Upper lobe of right lung (tissue), 1 donor: ENCODE results near the gene PRKG1. TPM values are rescaled to one million over a fixed set of nuclear protein-coding genes. Genes with fewer than 3 reads are reported as not detected.

ENCODE experiments used
- ATAC-seq: fragments of 200-7000 bp; cut with Tn5 transposase; one replicate; pipeline ENCODE4 v1.9.1; 2020; ENCODE audit warnings: mild to moderate bottlenecking, moderate library complexity
- DNase-seq: peaks from one replicate; pipeline ENCODE4 v3.0.0-alpha.2; 2020
- H3K27ac ChIP-seq: fragments of 200-600 bp; one replicate; pipeline ENCODE4 v1.8.0; 2022
- H3K27me3 ChIP-seq: fragments of 200-600 bp; one replicate; pipeline ENCODE4 v1.8.0; 2022; ENCODE audit warnings: mild to moderate bottlenecking
- H3K36me3 ChIP-seq: fragments of 200-600 bp; one replicate; pipeline ENCODE4 v1.8.0; 2022
- H3K4me1 ChIP-seq: fragments of 200-600 bp; one replicate; pipeline ENCODE4 v1.8.0; 2022
- H3K4me3 ChIP-seq: fragments of 200-600 bp; one replicate; pipeline ENCODE4 v1.8.0; 2022; ENCODE audit warnings: mild to moderate bottlenecking
- H3K9me3 ChIP-seq: fragments of 200-600 bp; one replicate; pipeline ENCODE4 v1.8.0; 2022
- CTCF ChIP-seq: fragments of 200-600 bp; IDR thresholded peaks from one replicate; pipeline ENCODE4 v1.8.0; 2022; ENCODE audit warnings: antibody characterized with exemption
- intact Hi-C: fragments of 100-400 bp; cut with DNase I; formaldehyde crosslinking; loops from one replicate; pipeline ENCODE4 v1.11.0; 2022
- total RNA-seq: library from RNA; stranded (reverse); fragmentation: NEBNext Ultra II Directional; extraction: Animal tissue kit (Norgen Biotek cat#: 25700); gene quantifications from one replicate; pipeline ENCODE4 v1.2.1, GENCODE V29; 2021
- donor health status: DM: no; HTN: yes; CAD: no; lungs with severe emphysema.

The PRKG1 gene
- total RNA-seq, 1 donor from 2014 or later: 30.0 TPM

GRCh38 chr10:52059089-52059488, 984.8 kb downstream of the PRKG1 start:
- Histone ChIP-seq H3K27ac (no peak overlapping the region), H3K4me3 (no peak overlapping the region), H3K9me3 (no peaks in the 10 kb centered on the region), H3K36me3 (no peaks in the 10 kb centered on the region), H3K27me3 (no peaks in the 10 kb centered on the region), H3K4me1 (no peaks in the 10 kb centered on the region)
- ATAC-seq (no peak), DNase-seq (no peak)
- no peak for TF ChIP-seq CTCF
- intact Hi-C loops: no loop called here

DNA sequence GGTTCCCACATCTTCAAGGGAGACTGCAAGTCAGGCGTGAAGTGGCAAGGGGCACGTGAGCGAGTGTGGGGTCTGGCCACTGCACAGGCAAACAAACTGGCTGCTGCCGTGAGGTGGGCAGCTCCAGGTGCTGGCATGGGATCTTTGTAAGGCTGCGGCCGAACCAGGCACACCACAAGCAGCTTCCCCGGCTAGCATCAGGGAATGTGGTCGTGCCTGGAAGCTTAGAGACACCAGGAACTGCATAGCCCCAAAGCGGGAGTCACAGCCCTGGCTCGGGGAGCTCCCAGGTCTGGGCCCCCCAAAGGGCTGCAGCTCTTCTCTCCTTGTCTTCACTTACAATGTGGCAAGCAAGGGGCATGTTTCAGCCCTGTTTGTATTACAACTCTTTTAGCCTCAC, 988.9 kb downstream of the PRKG1 start:
- no peaks in the 10 kb centered on the region for H3K4me1 ChIP-seq
- TF ChIP-seq CTCF: no peak
- H3K27ac ChIP-seq: no peak overlapping the region
- H3K27me3 ChIP-seq: no peaks in the 10 kb centered on the region
- H3K36me3 ChIP-seq: no peaks in the 10 kb centered on the region
- ATAC-seq: no peak
- H3K9me3 ChIP-seq: no peaks in the 10 kb centered on the region
- intact Hi-C loops: no loop called here
- H3K4me3 ChIP-seq: no peak overlapping the region
- DNase-seq: no peak

DNA sequence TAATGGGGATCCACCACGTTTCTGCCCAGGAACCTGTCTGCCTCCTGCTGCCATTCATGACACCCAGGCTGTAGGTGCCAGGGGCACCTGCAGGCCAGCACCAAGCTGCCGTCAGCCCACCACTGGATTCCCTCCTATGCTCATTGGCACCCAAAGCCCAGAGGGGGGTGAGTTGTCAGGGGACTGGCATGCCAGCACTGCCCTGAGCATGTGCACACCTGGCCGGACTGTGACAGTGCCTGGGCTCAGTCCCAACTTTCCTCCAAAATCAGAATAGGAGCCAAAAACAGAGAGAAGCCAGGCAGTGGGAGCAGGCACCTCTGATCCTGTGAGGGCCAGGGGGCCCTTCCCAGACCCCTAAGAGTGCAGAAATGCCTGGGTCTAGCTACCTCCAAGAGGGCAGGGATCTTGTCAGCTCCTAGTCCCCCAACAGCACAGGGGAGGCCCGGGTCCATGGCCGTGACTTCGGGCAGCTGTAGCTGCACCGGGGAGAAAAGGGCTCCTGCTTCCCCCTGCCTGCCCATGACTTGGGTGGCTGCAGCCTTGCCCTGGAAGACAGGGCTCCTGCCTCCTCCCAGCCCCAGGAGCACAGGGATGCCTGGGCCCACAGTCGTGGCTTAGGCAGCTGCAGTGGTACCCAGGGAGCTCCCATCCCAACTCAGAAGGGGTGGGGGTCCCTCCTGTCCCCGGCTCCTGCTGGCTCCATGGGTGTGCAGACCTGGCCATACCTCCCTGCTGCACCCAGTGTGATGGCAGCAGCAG, 990.0 kb downstream of the PRKG1 start:
- TF ChIP-seq CTCF: no peak
- intact Hi-C loops: no loop called here
- Histone ChIP-seq H3K27me3 (no peaks in the 10 kb centered on the region), H3K4me3 (no peak overlapping the region), H3K27ac (no peak overlapping the region), H3K4me1 (no peaks in the 10 kb centered on the region), H3K36me3 (no peaks in the 10 kb centered on the region), H3K9me3 (no peaks in the 10 kb centered on the region)
- DNase-seq (peak; percentile 57), ATAC-seq (peak; percentile 31)

DNA sequence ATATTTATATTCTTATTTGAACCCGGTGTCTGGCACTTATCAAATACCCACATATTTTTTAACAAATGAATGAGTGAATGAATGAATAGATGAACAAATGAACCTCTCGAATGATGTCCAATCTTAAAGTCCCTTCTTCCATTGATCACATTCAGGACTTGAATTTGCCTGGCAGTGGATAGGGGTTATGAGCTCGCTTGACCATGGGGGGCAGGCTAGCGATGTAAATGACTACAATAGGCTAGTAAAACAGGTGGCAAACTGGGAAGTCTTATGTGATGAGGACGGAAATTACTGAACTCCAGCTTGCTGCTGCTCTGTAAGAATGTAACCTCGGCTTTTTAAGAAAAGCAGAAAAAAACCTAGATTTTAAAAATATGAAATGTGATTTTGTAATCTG, 992.1 kb downstream of the PRKG1 start:
- no peak for TF ChIP-seq CTCF
- no peak for DNase-seq
- no peak for ATAC-seq

DNA sequence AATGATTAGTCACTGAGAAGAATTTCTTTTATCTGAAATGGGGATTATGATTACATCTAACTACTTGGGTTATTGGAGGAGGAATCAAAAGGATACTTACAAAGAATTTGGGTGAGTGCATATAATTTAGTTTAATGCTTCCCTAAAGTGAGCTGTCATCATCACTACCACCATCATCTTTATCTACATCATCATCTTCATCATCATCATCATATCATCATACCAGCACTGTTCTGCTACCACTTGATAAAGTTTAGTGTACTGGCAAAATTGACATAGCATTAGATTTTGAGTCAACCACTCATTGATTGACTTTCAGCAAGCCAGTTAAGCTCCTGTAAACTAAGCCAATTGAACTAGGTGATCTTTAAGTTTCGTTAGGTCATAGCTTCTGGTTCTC, 994.2 kb downstream of the PRKG1 start:
- Histone ChIP-seq H3K36me3 (no peaks in the 10 kb centered on the region), H3K4me3 (no peak overlapping the region), H3K4me1 (no peaks in the 10 kb centered on the region), H3K27me3 (no peaks in the 10 kb centered on the region), H3K27ac (no peak overlapping the region), H3K9me3 (no peaks in the 10 kb centered on the region)
- DNase-seq (no peak), ATAC-seq (no peak)
- TF ChIP-seq CTCF: no peak
- intact Hi-C loops: no loop called here

More for the DNA sequence above, 992.1 kb downstream of the PRKG1 start:
- Histone ChIP-seq H3K4me1 (no peaks in the 10 kb centered on the region), H3K27ac (no peak overlapping the region), H3K36me3 (no peaks in the 10 kb centered on the region), H3K27me3 (no peaks in the 10 kb centered on the region), H3K4me3 (no peak overlapping the region), H3K9me3 (no peaks in the 10 kb centered on the region)
- intact Hi-C loops: no loop called here

GRCh38 chr10:52071814-52072213, 997.5 kb downstream of the PRKG1 start:
- ATAC-seq (no peak), DNase-seq (no peak)
- Histone ChIP-seq H3K4me1 (no peaks in the 10 kb centered on the region), H3K27me3 (no peaks in the 10 kb centered on the region), H3K27ac (no peak overlapping the region), H3K9me3 (no peaks in the 10 kb centered on the region), H3K4me3 (no peak overlapping the region), H3K36me3 (no peaks in the 10 kb centered on the region)
- intact Hi-C loops: no loop called here
- TF ChIP-seq CTCF: no peak
